ENCODE measurements around the gene RAD51B. TPM values are rescaled to one million over a fixed set of nuclear protein-coding genes. Genes with fewer than 3 reads are reported as not detected.
A peak's percentile ranks its signal among the peaks of the same experiment; 100 is the strongest.

Gene RAD51B
- total and polyA plus RNA-seq, 8 donors = 10.8 to 18.3 (median 14.1) TPM

- Histone ChIP-seq H3K9me3 (no peaks in the 10 kb centered on the region), H3K27me3 (no peaks in the 10 kb centered on the region), H3K36me3 (no peaks in the 10 kb centered on the region), H3K4me1 (peaks cover 23 to 36% of the 10 kb centered on the region in 2 donors), H3K4me3 (no peak overlapping the region), H3K27ac (peak overlapping the region in 1 of 2 donors; percentile 63)
- DNase-seq (no peak), ATAC-seq (no peak)
- intact Hi-C loops (cut with DNase I) = no loop called here
- TF ChIP-seq CTCF (IDR thresholded peaks at IDR 0.05) = no peak
These were observed 845.6 kb downstream of the RAD51B start for GRCh38 chr14:68665131-68665530.

- ATAC-seq (no peak), DNase-seq (no peak)
- Histone ChIP-seq H3K4me1 (peaks cover 23 to 39% of the 10 kb centered on the region in 2 donors), H3K4me3 (no peak overlapping the region), H3K27me3 (no peaks in the 10 kb centered on the region), H3K36me3 (no peaks in the 10 kb centered on the region), H3K27ac (peak overlapping the region; percentile 55 to 63), H3K9me3 (no peaks in the 10 kb centered on the region)
- intact Hi-C loops (cut with DNase I) = no loop called here
- no peak for TF ChIP-seq CTCF (IDR thresholded peaks at IDR 0.05)
These were observed 846.2 kb downstream of the RAD51B start for GRCh38 chr14:68665792-68666204.

- ATAC-seq (no peak), DNase-seq (no peak)
- Histone ChIP-seq H3K4me1 (peaks cover 23 to 39% of the 10 kb centered on the region in 2 donors), H3K27me3 (no peaks in the 10 kb centered on the region), H3K27ac (peak overlapping the region; percentile 55 to 63), H3K9me3 (no peaks in the 10 kb centered on the region), H3K36me3 (no peaks in the 10 kb centered on the region), H3K4me3 (no peak overlapping the region)
- no peak for TF ChIP-seq CTCF (IDR thresholded peaks at IDR 0.05)
- intact Hi-C loops (cut with DNase I) = no loop called here
These were observed 846.7 kb downstream of the RAD51B start for GRCh38 chr14:68666236-68666635.

- Histone ChIP-seq H3K4me3 (no peak overlapping the region), H3K4me1 (peaks cover 24 to 41% of the 10 kb centered on the region in 2 donors), H3K27me3 (no peaks in the 10 kb centered on the region), H3K36me3 (no peaks in the 10 kb centered on the region), H3K9me3 (no peaks in the 10 kb centered on the region), H3K27ac (peak overlapping the region; percentile 55 to 63)
- DNase-seq (no peak), ATAC-seq (no peak)
- TF ChIP-seq CTCF (IDR thresholded peaks at IDR 0.05) = no peak
- intact Hi-C loops (cut with DNase I) = no loop called here
These were observed 847.3 kb downstream of the RAD51B start for GRCh38 chr14:68666899-68667298.

- H3K36me3 ChIP-seq = no peaks in the 10 kb centered on the region
- H3K4me3 ChIP-seq = no peak overlapping the region
- H3K27ac ChIP-seq = peak overlapping the region in 1 of 2 donors; percentile 63
- intact Hi-C loops (cut with DNase I) = no loop called here
- TF ChIP-seq CTCF (IDR thresholded peaks at IDR 0.05) = no peak
- peaks cover 27 to 45% of the 10 kb centered on the region in 2 donors for H3K4me1 ChIP-seq
- H3K27me3 ChIP-seq = no peaks in the 10 kb centered on the region
- no peaks in the 10 kb centered on the region for H3K9me3 ChIP-seq
- DNase-seq (no peak), ATAC-seq (peak; percentile 22)
These were observed 847.8 kb downstream of the RAD51B start for GRCh38 chr14:68667313-68667791.

Data from left lung (tissue), 10 donors.